Thyroid gland (tissue), 4 donors: Measurements from ENCODE around the gene GALNS. TPM values are rescaled to one million over a fixed set of nuclear protein-coding genes. Genes with fewer than 3 reads are reported as not detected.

ENCODE experiments used
- DNase-seq, 2 donors: peaks; one replicate each; pipeline ENCODE4 v3.0.0-alpha.2; 2019
- H3K27ac ChIP-seq, 3 donors: fragments of 200-600 bp; sonication (generic); 1 replicate in 2 of 3; 2 replicates in 1 of 3; pipeline ENCODE4 v1.5.1; 2016 to 2019; ENCODE audit warnings: mild to moderate bottlenecking in 1 of 3, moderate library complexity in 1 of 3
- H3K27me3 ChIP-seq: fragments of 200-600 bp; sonication (generic); one replicate; pipeline ENCODE4 v1.5.1; 2019
- H3K36me3 ChIP-seq, 2 donors: fragments of 200-600 bp; sonication (generic); one replicate each; pipeline ENCODE4 v1.5.1; 2016 to 2019
- H3K4me1 ChIP-seq, 2 donors: fragments of 200-600 bp; sonication (generic); one replicate each; pipeline ENCODE4 v1.5.1; 2017 to 2019
- H3K4me3 ChIP-seq, 3 donors: fragments of 200-600 bp; sonication (generic); replicated peaks in 1 of 3; 1 replicate in 2 of 3; 2 replicates in 1 of 3; pipeline ENCODE4 v1.5.1; 2016; ENCODE audit warnings: mild to moderate bottlenecking in 1 of 3
- H3K9me3 ChIP-seq: fragments of 200-600 bp; sonication (generic); one replicate; pipeline ENCODE4 v1.5.1; 2017
- POLR2A ChIP-seq, 2 donors: fragments of 450-650 bp; IDR thresholded peaks; one replicate each; pipeline ENCODE4 v1.6.1; 2017; ENCODE audit warnings: antibody characterized with exemption in 2 of 2, mild to moderate bottlenecking in 2 of 2, moderate library complexity in 1 of 2
- WGBS, 2 donors: methylation state at CpG; one replicate each; pipeline ENCODE4 v1.1.5; 2017; 5-methylcytosine and 5-hydroxymethylcytosine counted together
- intact Hi-C: fragments of 100-400 bp; cut with DNase I; formaldehyde crosslinking; loops from one replicate; pipeline ENCODE4 v1.15.1; 2023
- total RNA-seq, 4 donors: library from RNA; depleted of rRNA; stranded (reverse); fragments of >200 nt; gene quantifications; one replicate each; pipeline ENCODE4 v1.2.3, GENCODE V29; 2016
- TF ChIP-seq, protein P1 (sequence below), 6 experiments: fragments of 200-600 bp in 3 of 6; fragments of 450-650 bp in 3 of 6; sonication (generic) in 3 of 6; IDR thresholded peaks; one replicate each; pipeline ENCODE4 v1.5.1; 2016 to 2019; ENCODE audit warnings: antibody characterized with exemption in 6 of 6, mild to moderate bottlenecking in 2 of 6, inconsistent platforms in 1 of 6, moderate library complexity in 1 of 6

GALNS gene
- total RNA-seq, 4 donors from 2014 or later: 14.4 to 41.9 (median 33.0) TPM

DNA sequence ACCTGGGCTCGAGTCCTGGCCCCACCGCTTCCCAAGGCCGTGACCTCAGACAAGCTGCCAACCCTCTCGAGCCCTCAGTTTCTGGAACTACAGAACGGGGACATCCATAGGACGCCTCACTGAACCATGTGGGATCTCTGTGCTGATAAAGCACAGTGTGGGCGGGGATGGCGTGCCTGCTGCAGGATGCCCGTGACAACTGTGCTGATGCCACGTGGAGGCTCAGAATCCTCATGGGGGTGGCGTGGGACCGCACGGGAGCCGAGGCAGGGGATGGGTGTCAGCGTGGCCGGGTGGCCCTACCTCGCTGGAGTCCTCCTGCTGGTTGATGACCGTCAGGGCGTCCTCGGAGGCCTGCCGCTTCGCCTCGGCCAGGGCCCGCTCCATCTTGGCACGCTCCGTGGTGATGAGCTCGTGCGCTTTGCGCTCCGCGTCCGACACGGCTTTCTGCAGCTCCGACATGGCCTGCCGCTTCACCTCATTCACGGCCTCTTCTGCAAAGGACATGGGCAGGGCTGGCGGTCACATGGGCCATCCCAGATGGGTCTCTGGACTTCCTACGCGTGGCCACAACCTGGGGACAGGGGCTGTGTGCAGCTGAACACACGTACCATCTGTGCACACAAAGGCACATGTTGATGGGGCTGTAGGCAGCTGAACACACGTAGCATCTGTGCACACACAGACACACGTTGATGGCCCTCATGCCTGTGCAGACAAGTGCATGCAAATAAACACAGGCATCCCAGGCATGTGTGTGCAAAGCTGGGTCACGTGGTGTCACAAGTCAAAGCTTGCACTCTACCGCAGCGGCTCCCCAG lies 22.4 kb upstream of the GALNS start:
- Histone ChIP-seq H3K36me3 (no peaks in the 10 kb centered on the region), H3K27me3 (no peaks in the 10 kb centered on the region), H3K4me3 (no peak overlapping the region), H3K4me1 (no peaks in the 10 kb centered on the region), H3K27ac (no peak overlapping the region), H3K9me3 (no peaks in the 10 kb centered on the region)
- 93 to 95% methylated on average over 36 to 45 of the region's 45 CpGs for WGBS, 2 donors
- TF ChIP-seq, protein P1, sequence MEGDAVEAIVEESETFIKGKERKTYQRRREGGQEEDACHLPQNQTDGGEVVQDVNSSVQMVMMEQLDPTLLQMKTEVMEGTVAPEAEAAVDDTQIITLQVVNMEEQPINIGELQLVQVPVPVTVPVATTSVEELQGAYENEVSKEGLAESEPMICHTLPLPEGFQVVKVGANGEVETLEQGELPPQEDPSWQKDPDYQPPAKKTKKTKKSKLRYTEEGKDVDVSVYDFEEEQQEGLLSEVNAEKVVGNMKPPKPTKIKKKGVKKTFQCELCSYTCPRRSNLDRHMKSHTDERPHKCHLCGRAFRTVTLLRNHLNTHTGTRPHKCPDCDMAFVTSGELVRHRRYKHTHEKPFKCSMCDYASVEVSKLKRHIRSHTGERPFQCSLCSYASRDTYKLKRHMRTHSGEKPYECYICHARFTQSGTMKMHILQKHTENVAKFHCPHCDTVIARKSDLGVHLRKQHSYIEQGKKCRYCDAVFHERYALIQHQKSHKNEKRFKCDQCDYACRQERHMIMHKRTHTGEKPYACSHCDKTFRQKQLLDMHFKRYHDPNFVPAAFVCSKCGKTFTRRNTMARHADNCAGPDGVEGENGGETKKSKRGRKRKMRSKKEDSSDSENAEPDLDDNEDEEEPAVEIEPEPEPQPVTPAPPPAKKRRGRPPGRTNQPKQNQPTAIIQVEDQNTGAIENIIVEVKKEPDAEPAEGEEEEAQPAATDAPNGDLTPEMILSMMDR (IDR thresholded peaks at IDR 0.05): no peak
- no peak for TF ChIP-seq POLR2A (IDR thresholded peaks at IDR 0.05)
- intact Hi-C loops: no loop called here
- DNase-seq: no peak

DNA sequence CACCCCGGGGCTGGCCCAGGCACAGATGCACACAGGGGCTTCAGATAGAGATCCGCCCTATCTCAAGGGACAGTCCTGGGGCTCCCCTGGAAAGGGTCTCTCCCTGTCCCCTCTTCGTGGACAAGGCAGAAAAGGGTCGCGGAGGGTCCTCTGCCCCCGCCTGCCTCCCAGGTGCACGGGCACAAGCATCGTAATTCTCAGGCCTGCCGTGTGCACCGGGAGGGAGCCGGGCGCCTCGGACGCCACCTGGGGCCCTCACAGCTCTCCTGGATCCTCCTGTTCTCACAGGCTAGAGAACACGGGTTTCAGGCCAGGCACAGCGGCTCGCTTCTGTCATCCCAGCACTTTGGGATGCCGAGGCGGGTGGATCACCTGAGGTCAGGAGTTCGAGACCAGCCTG lies 21.6 kb upstream of the GALNS start:
- no peaks in the 10 kb centered on the region for H3K27me3 ChIP-seq
- no peak overlapping the region for H3K4me3 ChIP-seq
- intact Hi-C loops: no loop called here
- no peaks in the 10 kb centered on the region for H3K9me3 ChIP-seq
- WGBS, 2 donors: 93 to 100% methylated on average over 10 to 11 of the region's 20 CpGs
- DNase-seq: no peak
- no peaks in the 10 kb centered on the region for H3K4me1 ChIP-seq
- H3K27ac ChIP-seq: no peak overlapping the region
- no peak for TF ChIP-seq POLR2A (IDR thresholded peaks at IDR 0.05)
- TF ChIP-seq, protein P1 (IDR thresholded peaks at IDR 0.05): no peak
- no peaks in the 10 kb centered on the region for H3K36me3 ChIP-seq

DNA sequence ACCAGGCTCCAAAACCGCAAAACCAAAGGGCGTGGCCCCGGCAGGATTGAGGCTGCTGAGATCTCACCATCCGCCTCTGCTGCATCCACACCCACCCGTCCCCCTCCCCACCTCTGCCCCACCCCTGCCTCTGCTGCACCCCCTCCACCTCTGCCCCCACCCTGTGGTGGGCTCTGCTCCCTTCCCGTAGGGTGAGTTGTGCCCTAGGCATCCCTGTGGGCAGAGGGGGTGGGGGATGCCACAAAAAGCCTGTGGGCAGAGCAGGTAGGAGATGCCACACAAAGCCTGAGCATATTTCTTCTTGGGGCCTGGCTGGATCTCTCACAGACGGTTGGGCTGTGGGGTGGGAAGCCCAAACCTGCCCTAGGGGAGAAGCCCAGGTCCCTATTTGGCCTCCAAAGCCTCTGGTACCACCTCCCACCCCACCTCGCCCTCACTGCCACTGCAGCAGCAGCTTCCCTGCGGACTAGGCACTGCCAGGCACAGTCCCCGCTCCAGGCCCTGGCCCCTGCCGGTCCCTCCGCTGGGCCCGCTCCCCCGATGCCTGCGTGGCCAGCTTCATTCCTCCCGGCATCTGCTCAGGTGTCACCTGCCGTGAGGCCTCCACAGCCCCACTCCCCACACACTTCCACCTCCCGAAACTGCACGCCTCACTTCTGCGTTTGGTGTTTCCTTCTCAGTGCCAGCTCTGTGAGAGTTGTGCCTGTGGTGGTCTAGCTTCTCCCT lies 21.0 kb upstream of the GALNS start:
- Histone ChIP-seq H3K4me3 (no peak overlapping the region), H3K4me1 (no peaks in the 10 kb centered on the region), H3K27ac (no peak overlapping the region), H3K9me3 (no peaks in the 10 kb centered on the region), H3K27me3 (no peaks in the 10 kb centered on the region), H3K36me3 (no peaks in the 10 kb centered on the region)
- intact Hi-C loops: no loop called here
- no peak for DNase-seq
- TF ChIP-seq, protein P1 (IDR thresholded peaks at IDR 0.05): no peak
- no peak for TF ChIP-seq POLR2A (IDR thresholded peaks at IDR 0.05)
- WGBS, 2 donors: 89 to 90% methylated on average over 18 to 19 of the region's 20 CpGs

DNA sequence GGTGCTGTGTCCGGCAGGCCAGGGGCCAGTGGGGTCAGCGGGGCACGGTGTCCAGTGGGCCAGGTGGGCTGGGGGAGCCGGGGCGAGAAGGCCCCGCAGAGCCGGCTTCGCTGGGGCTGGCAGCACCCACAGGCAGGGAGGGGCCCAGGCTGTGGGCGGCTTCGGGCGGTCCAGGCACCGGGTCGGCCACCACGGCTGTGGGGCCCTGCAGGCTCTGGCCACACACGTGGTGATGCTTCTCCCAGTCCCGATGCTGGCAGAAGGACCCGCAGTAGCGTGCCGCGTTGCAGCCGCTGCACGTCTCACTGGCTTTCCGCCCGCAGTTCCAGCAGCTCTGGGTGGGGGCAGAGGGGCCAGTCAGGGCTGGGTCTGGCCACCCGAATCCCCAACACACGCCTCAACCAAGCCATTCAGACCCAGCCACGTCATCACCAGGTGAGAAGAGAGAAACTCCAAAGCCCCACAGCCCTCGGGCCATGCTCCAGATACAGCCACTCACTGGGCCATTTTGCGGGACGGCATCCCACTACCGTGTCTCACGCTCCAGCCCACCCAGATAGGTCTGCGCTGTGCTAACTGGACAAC lies 20.3 kb upstream of the GALNS start:
- H3K27ac ChIP-seq: no peak overlapping the region
- H3K4me1 ChIP-seq: no peaks in the 10 kb centered on the region
- H3K36me3 ChIP-seq: no peaks in the 10 kb centered on the region
- H3K4me3 ChIP-seq: no peak overlapping the region
- H3K9me3 ChIP-seq: no peaks in the 10 kb centered on the region
- intact Hi-C loops: no loop called here
- TF ChIP-seq POLR2A (IDR thresholded peaks at IDR 0.05): no peak
- TF ChIP-seq, protein P1 (IDR thresholded peaks at IDR 0.05): no peak
- WGBS, 2 donors: 90 to 95% methylated on average over 20 to 23 of the region's 33 CpGs
- H3K27me3 ChIP-seq: no peaks in the 10 kb centered on the region
- no peak for DNase-seq
